ENCODE data around the gene DHRS4.

DNA sequence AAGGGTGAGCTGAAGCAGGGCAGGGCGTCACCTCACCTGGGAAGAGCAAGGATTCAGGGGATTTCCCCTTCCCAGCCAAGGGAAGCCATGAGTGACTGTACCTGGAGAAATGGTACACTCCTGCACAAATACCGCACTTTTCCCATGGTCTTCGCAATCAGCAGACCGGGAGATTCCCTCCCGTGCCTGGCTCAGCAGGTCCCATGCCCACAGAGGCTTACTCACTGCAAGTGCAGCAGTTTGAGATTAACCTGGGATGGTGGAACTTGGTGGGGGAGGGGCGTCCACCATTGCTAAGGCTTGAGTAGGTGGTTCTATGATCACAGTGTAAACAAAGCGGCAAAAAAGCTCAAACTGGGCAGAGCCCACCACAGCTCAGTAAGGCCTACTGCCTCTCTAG is 11.0 kb upstream of the DHRS4 start:
- TF ChIP-seq, protein P1, sequence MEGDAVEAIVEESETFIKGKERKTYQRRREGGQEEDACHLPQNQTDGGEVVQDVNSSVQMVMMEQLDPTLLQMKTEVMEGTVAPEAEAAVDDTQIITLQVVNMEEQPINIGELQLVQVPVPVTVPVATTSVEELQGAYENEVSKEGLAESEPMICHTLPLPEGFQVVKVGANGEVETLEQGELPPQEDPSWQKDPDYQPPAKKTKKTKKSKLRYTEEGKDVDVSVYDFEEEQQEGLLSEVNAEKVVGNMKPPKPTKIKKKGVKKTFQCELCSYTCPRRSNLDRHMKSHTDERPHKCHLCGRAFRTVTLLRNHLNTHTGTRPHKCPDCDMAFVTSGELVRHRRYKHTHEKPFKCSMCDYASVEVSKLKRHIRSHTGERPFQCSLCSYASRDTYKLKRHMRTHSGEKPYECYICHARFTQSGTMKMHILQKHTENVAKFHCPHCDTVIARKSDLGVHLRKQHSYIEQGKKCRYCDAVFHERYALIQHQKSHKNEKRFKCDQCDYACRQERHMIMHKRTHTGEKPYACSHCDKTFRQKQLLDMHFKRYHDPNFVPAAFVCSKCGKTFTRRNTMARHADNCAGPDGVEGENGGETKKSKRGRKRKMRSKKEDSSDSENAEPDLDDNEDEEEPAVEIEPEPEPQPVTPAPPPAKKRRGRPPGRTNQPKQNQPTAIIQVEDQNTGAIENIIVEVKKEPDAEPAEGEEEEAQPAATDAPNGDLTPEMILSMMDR (IDR thresholded peaks at IDR 0.05; ENCODE audit: low read length) = no peak
- no peak for TF ChIP-seq EZH2 (IDR thresholded peaks at IDR 0.05; ENCODE audit: borderline replicate concordance, low read length)
